Neural crest cell (in vitro differentiated cells): Measurements from ENCODE around the gene RILPL1. TPM values are rescaled to one million over a fixed set of nuclear protein-coding genes. Genes with fewer than 3 reads are reported as not detected.
A peak's percentile ranks its signal among the peaks of the same experiment; 100 is the strongest.
"Not testable (repeated sequence)": the region's sequence is repeated elsewhere in the genome, so short reads cannot be mapped to it uniquely, and the experiment has no call there.

ENCODE experiments used
- DNase-seq: peaks from one replicate; pipeline ENCODE4 v3.0.0; 2021; ENCODE audit warnings: low read depth, mixed read lengths, low spot score
- H3K27ac Mint-ChIP-seq: one replicate; pipeline ENCODE4 v1.8.0; 2021; ENCODE audit warnings: mild to moderate bottlenecking, mixed read lengths; ENCODE audit not compliant: unreplicated experiment
- H3K27me3 Mint-ChIP-seq: 2 replicates; pipeline ENCODE4 v1.8.0; 2021; ENCODE audit warnings: low read depth, mild to moderate bottlenecking, mixed read lengths
- H3K36me3 Mint-ChIP-seq: 2 replicates; pipeline ENCODE4 v1.8.0; 2021; ENCODE audit warnings: low read depth, mild to moderate bottlenecking, mixed read lengths
- H3K4me1 Mint-ChIP-seq: 2 replicates; pipeline ENCODE4 v1.8.0; 2021; ENCODE audit warnings: mixed read lengths
- H3K4me3 Mint-ChIP-seq: one replicate; pipeline ENCODE4 v1.8.0; 2021; ENCODE audit warnings: mild to moderate bottlenecking, mixed read lengths
- H3K9me3 Mint-ChIP-seq: 2 replicates; pipeline ENCODE4 v1.8.0; 2021; ENCODE audit warnings: mixed read lengths
- total RNA-seq: library from RNA; stranded (reverse); gene quantifications from 2 replicates; pipeline ENCODE4 v1.2.1, GENCODE V29; 2021
- TF ChIP-seq, protein P1 (sequence below): fragments of 200-600 bp; sonication (generic); conservative IDR thresholded peaks from 2 replicates; pipeline ENCODE4 v1.5.0; 2021; ENCODE audit warnings: antibody characterized with exemption, mild to moderate bottlenecking

The RILPL1 gene
- total RNA-seq, 1 donor from 2014 or later: 23.5 TPM

- Mint-ChIP-seq H3K36me3 (no peaks in the 10 kb centered on the region), H3K4me3 (no peak overlapping the region), H3K27me3 (no peaks in the 10 kb centered on the region), H3K27ac (no peak overlapping the region), H3K4me1 (peaks cover 8% of the 10 kb centered on the region), H3K9me3 (no peaks in the 10 kb centered on the region)
- TF ChIP-seq, protein P1, sequence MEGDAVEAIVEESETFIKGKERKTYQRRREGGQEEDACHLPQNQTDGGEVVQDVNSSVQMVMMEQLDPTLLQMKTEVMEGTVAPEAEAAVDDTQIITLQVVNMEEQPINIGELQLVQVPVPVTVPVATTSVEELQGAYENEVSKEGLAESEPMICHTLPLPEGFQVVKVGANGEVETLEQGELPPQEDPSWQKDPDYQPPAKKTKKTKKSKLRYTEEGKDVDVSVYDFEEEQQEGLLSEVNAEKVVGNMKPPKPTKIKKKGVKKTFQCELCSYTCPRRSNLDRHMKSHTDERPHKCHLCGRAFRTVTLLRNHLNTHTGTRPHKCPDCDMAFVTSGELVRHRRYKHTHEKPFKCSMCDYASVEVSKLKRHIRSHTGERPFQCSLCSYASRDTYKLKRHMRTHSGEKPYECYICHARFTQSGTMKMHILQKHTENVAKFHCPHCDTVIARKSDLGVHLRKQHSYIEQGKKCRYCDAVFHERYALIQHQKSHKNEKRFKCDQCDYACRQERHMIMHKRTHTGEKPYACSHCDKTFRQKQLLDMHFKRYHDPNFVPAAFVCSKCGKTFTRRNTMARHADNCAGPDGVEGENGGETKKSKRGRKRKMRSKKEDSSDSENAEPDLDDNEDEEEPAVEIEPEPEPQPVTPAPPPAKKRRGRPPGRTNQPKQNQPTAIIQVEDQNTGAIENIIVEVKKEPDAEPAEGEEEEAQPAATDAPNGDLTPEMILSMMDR: no peak
- DNase-seq: no peak
Observed at GRCh38 chr12:123485756-123486155, 47.8 kb downstream of the RILPL1 start.

DNA sequence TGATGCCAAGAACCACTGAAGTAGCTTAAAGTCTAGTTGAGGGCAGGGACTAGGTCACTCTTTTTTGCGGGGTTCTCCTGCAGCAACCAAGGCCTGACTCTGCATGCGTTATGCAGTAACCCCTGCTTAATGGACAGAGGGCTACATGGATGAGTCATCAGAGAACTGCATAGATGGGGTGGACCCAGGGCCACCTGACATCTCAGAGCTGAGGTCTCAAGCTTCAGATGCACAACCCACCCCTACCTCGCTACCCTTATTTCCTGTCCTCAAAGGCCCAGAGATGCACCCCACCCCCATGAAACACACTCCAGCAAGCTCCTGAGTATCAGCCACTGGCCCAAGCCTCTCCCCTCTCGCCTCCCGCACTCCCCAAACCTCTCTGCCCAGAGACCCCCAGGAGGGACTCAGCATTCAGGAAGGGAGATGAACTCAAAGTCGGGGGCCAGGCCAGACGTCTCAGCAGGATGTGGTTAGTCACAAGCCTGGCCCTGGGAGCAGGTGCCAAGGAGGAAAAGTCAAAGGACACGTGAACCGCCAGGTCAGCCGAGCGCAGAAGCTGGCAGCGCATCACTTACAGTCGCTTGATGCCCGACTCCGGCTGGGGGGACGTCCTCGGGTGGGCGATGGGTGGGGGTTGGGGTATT lies 49.8 kb downstream of the RILPL1 start:
- H3K9me3 Mint-ChIP-seq: no peaks in the 10 kb centered on the region
- TF ChIP-seq, protein P1: no peak
- H3K4me3 Mint-ChIP-seq: no peak overlapping the region
- H3K4me1 Mint-ChIP-seq: peaks cover 5% of the 10 kb centered on the region
- no peaks in the 10 kb centered on the region for H3K36me3 Mint-ChIP-seq
- H3K27me3 Mint-ChIP-seq: no peaks in the 10 kb centered on the region
- DNase-seq: no peak
- H3K27ac Mint-ChIP-seq: no peak overlapping the region

- peak overlapping the region; percentile 20 for H3K27ac Mint-ChIP-seq
- H3K4me3 Mint-ChIP-seq: no peak overlapping the region
- H3K9me3 Mint-ChIP-seq: no peaks in the 10 kb centered on the region
- H3K4me1 Mint-ChIP-seq: no peaks in the 10 kb centered on the region
- DNase-seq: no peak
- no peaks in the 10 kb centered on the region for H3K27me3 Mint-ChIP-seq
- no peaks in the 10 kb centered on the region for H3K36me3 Mint-ChIP-seq
- TF ChIP-seq, protein P1: no peak
Observed at GRCh38 chr12:123482876-123483275, 50.6 kb downstream of the RILPL1 start.

DNA sequence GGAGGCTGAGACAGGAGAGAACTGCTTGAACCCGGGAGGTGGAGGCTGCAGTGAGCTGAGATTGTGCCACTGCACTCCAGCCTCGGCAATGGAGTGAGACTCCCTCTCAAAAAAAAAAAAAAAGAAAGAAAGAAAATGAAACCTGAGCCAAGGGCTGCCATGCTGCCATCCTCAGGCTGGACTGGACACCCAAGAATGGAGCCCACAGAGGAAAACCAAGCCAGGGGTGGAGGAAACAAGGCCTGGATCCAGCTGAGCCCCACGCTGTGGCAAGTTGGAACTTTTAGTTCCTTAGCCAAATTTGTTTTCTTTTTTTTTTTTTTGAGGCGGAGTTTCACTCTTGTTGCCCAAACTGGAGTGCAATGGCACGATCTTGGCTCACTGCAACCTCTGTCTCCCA lies 52.3 kb downstream of the RILPL1 start:
- H3K9me3 Mint-ChIP-seq, H3K4me3 Mint-ChIP-seq: not testable (repeated sequence)

DNA sequence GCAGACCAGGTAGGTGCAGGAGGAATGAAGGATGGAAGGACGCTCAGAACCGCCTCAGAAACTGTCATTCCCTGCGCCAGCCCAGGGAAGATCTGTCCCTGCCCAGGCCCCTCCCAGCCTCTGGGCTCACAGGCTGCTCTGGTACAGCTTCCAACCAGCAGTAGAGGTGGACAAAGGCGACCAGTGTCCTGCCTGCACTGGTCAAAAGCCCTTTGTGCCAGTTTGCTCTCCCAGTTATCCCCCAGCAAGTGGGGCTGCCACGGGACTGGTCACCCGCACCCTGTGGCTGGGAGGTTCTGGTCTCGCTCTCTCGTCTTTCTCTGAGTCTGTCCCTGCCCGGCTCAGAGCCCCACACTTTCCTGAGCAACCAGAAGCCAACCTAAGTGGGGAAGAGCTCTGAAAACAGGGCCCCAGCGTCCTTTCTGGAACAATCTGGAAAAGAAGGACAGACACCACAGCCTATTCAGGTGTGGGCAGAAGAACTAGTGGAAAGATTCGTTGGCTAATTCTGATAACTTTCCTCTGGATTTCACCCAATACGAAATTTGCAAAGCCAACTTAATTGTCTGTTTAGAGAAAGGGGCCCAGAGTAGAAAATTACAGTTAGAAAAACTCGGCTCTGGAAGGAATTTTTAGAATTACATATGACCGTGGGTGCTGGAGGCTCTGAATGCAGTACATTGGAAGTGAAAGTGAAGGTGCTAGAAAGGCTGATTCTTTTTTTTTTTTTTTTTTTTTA lies 53.9 kb downstream of the RILPL1 start:
- H3K27me3 Mint-ChIP-seq: no peaks in the 10 kb centered on the region

More for the DNA sequence above, 52.3 kb downstream of the RILPL1 start:
- not testable (repeated sequence) for H3K27me3 Mint-ChIP-seq, DNase-seq, H3K4me1 Mint-ChIP-seq, H3K36me3 Mint-ChIP-seq, H3K27ac Mint-ChIP-seq

More for the DNA sequence above, 53.9 kb downstream of the RILPL1 start:
- Mint-ChIP-seq H3K4me3 (no peak overlapping the region), H3K4me1 (peaks cover 4% of the 10 kb centered on the region), H3K36me3 (peaks cover 3% of the 10 kb centered on the region), H3K9me3 (no peaks in the 10 kb centered on the region), H3K27ac (peak overlapping the region; percentile 50)
- TF ChIP-seq, protein P1: no peak
- no peak for DNase-seq
